Suprapubic skin (tissue), 3 donors: Measurements from ENCODE around the gene CPNE5.

Source experiments
- EP300 ChIP-seq: sonication (generic); formaldehyde crosslinking; IDR thresholded peaks from one replicate; pipeline ENCODE4 v1.6.1; 2017; ENCODE audit warnings: antibody characterized with exemption
- POLR2A ChIP-seq, 2 donors: fragments of 450-650 bp; IDR thresholded peaks; one replicate each; pipeline ENCODE4 v1.6.1; 2017; ENCODE audit warnings: antibody characterized with exemption in 2 of 2, mild to moderate bottlenecking in 2 of 2, moderate library complexity in 2 of 2
- TF ChIP-seq, protein P1 (sequence below), 2 donors: fragments of 200-600 bp in 1 of 2; fragments of 450-650 bp in 1 of 2; sonication (generic) in 1 of 2; IDR thresholded peaks; one replicate each; pipeline ENCODE4 v1.5.1; 2016 to 2019; ENCODE audit warnings: antibody characterized with exemption in 2 of 2, mild to moderate bottlenecking in 1 of 2, moderate library complexity in 1 of 2

DNA sequence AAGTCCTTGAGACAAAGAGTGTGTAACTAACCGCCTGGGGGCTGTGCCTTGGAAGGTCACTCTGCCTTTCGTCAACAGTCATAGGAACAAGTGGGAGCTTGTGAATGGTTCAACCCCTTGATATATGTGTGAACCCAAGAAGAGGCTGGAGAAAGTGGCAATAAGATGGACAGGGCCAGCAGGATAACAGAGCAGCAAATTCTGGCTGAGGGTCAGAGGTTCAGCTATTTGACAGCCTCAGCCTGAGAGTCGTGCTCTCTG, 54.9 kb downstream of the CPNE5 start:
- no peak for TF ChIP-seq POLR2A (IDR thresholded peaks at IDR 0.05)
- TF ChIP-seq, protein P1, sequence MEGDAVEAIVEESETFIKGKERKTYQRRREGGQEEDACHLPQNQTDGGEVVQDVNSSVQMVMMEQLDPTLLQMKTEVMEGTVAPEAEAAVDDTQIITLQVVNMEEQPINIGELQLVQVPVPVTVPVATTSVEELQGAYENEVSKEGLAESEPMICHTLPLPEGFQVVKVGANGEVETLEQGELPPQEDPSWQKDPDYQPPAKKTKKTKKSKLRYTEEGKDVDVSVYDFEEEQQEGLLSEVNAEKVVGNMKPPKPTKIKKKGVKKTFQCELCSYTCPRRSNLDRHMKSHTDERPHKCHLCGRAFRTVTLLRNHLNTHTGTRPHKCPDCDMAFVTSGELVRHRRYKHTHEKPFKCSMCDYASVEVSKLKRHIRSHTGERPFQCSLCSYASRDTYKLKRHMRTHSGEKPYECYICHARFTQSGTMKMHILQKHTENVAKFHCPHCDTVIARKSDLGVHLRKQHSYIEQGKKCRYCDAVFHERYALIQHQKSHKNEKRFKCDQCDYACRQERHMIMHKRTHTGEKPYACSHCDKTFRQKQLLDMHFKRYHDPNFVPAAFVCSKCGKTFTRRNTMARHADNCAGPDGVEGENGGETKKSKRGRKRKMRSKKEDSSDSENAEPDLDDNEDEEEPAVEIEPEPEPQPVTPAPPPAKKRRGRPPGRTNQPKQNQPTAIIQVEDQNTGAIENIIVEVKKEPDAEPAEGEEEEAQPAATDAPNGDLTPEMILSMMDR (IDR thresholded peaks at IDR 0.05), result no peak
- TF ChIP-seq EP300, result no peak
